HG03520 (cell line): ENCODE data around the gene OLFML3.
"Not testable (repeated sequence)": the region's sequence is repeated elsewhere in the genome, so short reads cannot be mapped to it uniquely, and the experiment has no call there.

Source experiments
- ATAC-seq: cut with Tn5 transposase; IDR thresholded peaks from one replicate; pipeline ENCODE4 v1.9.1; 2021; ENCODE audit warnings: mild to moderate bottlenecking, moderate library complexity; ENCODE audit not compliant: unreplicated experiment

Gene OLFML3

DNA sequence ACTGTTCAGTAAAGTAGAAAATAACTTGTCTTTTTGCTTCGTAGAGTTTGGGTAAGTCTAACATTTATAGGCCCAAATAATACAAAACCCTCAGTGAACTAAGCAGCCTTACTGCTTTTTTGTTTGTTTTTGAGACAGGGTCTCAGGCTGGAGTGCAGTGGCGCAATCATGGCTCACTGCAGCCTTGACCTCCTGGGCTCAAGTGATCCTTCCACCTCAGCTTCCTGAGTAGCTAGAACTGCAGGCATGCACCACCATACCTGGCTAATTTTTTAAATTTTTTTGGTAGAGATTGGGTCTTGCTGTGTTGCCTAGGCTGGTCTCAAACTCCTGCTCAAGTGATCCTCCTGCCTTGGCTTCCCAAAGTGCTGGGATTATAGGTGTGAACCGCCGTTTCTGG is 31.1 kb upstream of the OLFML3 start:
- not testable (repeated sequence) for ATAC-seq

DNA sequence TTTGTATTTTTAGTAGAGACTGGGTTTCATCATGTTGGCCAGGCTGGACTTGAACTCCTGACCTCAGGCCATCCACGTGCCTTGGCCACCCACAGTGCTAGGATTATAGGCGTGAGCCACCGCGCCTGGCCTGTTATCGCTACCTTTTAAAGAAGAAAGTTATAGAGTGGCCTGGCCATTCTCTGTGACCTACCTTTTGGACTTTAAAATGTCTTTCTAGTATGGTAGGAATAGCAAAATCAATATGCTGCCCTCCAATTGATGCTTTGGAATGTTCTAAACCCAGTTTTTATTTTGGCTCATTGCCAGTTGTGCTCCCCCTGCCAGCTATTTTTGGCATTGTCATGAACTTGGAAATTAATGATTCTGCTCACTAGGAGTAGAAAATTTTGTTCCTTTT is 30.3 kb upstream of the OLFML3 start:
- no peak for ATAC-seq

DNA sequence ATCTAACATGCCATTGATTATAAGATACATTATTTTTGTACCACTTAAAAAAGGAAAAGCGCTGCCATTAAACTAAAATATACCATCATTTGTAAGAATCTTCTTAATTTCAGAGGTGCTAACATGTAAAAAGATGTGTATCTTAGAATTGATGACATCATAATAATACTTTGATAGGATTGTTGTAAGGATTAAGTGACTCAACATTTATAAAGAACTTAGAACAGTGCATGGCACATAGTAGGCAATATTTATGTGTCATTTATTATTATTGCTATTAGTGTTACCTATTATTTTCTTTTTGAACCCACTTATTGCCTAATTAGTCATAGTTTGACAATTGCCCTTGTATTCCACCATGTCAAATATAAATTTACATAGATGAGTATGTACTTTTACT is 28.4 kb upstream of the OLFML3 start:
- ATAC-seq, result no peak

DNA sequence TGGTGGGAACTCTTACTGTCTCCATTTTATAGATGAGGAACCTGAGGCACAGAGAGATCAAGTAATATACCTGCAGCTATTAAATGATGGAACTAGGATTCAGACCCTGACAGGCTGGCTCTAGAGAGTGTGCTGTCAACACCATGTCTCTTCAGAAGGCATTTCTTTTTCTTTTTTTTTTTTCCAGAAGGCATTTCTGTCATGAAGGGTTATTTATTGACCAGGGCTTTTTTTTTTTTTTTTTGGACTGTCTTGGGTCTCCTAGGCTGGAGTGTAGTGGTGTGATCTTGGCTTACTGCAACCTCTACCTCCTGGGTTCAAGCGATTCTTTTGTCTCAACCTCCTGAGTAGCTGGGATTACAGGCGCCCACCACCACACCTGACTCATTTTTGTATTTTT is 27.6 kb upstream of the OLFML3 start:
- ATAC-seq, result no peak

DNA sequence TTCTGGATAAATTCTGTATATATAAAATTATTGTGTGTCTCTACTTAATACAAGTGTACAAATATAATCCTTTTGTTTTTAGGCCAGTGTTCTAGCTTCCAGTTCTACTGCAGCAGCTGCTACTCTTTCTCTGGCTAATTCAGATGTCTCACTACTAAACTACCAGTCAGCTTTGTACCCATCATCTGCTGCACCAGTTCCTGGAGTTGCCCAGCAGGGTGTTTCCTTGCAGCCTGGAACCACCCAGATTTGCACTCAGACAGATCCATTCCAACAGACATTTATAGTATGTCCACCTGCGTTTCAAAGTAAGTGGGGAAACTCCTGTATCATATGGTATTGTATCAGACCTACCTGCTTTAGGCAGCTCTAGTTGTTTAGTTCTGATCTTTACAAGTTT is 21.3 kb upstream of the OLFML3 start:
- ATAC-seq, result no peak

DNA sequence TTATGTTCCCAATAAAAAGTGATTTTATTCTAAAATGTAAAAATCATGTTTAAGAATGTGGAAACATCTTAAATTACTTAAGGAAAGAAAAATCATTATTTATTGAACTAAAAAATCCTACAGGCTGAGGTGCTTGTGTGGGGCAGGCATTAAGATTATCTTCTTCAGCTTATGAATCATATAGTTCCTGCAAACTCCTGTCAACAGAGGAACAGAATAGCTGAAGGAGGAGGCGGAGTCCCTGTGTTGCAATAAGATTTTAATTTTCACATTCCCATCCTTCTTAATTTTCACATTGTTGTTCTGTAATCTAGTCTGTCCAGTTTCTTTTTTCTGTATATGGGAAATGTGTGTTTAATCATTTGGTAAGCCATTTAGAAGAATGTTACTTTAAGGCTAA is 20.6 kb upstream of the OLFML3 start:
- ATAC-seq, result no peak

DNA sequence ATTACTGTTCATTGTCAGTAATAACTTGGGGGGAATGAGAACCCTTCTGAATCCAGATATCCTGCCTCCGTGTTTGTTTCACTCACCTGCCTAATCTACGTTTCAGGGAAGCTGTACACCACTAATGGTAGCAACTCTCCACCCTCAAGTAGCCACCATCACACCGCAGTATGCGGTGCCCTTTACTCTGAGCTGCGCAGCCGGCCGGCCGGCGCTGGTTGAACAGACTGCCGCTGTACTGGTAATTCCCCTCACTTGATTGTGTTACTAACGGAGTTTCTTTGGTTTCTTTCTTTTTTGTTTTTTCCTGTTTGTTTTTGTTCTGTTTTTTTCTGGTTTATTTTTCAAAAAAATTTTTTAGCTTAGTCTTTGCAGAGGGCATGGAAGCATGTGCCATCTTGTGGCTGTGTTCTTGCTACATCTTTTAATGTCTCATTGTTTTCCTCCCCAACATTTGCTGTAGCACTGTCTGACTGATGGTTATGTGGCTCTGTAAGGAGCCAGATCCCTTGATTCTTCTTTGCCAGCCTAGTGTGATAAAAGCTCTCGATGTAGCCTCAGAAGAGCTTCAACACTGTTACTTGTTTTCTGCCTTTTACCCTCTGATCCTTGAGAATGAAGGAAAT is 15.9 kb upstream of the OLFML3 start:
- no peak for ATAC-seq

DNA sequence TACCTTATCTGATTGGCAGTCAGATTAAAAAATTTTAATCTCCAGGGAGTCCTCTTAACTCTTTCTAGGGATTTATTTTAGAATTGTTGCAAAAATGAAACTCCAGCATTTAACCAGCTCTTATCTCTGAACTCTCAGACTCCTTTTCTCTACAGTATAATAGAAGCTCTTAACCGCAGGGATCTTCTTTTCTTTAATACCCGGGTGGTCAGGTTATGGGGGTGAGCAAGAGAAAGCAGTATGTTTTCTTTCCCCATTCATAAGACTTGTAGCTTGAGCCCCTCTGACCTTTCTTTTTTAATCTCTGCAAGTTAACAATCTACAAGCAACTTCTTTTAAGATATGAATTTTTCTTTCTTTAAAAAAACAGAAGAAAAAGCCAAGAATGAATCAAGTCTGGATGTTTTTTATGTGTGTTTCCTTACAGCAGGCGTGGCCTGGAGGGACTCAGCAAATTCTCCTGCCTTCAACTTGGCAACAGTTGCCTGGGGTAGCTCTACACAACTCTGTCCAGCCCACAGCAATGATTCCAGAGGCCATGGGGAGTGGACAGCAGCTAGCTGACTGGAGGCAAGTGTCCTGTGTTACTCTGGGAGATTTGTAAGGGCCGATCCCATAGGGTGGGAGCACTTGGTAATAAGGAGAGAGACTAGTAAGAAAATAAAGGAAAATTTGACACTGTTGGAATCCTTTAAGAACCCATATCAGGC is 13.4 kb upstream of the OLFML3 start:
- no peak for ATAC-seq

DNA sequence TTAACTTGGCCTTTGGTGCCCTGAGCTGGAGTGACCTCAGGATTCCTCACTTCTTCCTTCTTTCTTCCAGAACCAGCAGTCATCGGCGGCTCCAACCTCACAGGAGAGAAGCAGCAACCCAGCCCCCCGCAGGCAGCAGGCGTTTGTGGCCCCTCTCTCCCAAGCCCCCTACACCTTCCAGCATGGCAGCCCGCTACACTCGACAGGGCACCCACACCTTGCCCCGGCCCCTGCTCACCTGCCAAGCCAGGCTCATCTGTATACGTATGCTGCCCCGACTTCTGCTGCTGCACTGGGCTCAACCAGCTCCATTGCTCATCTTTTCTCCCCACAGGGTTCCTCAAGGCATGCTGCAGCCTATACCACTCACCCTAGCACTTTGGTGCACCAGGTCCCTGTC is 6.3 kb upstream of the OLFML3 start:
- ATAC-seq, result no peak

DNA sequence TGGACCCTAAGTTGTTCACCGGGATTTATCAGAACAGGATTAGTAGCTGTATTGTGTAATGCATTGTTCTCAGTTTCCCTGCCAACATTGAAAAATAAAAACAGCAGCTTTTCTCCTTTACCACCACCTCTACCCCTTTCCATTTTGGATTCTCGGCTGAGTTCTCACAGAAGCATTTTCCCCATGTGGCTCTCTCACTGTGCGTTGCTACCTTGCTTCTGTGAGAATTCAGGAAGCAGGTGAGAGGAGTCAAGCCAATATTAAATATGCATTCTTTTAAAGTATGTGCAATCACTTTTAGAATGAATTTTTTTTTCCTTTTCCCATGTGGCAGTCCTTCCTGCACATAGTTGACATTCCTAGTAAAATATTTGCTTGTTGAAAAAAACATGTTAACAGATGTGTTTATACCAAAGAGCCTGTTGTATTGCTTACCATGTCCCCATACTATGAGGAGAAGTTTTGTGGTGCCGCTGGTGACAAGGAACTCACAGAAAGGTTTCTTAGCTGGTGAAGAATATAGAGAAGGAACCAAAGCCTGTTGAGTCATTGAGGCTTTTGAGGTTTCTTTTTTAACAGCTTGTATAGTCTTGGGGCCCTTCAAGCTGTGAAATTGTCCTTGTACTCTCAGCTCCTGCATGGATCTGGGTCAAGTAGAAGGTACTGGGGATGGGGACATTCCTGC is 3.9 kb upstream of the OLFML3 start:
- no peak for ATAC-seq

DNA sequence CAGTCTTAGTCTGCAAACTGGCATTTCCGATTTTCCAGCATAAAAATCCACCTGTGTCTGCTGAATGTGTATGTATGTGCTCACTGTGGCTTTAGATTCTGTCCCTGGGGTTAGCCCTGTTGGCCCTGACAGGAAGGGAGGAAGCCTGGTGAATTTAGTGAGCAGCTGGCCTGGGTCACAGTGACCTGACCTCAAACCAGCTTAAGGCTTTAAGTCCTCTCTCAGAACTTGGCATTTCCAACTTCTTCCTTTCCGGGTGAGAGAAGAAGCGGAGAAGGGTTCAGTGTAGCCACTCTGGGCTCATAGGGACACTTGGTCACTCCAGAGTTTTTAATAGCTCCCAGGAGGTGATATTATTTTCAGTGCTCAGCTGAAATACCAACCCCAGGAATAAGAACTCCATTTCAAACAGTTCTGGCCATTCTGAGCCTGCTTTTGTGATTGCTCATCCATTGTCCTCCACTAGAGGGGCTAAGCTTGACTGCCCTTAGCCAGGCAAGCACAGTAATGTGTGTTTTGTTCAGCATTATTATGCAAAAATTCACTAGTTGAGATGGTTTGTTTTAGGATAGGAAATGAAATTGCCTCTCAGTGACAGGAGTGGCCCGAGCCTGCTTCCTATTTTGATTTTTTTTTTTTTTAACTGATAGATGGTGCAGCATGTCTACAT is 2.5 kb upstream of the OLFML3 start:
- no peak for ATAC-seq

DNA sequence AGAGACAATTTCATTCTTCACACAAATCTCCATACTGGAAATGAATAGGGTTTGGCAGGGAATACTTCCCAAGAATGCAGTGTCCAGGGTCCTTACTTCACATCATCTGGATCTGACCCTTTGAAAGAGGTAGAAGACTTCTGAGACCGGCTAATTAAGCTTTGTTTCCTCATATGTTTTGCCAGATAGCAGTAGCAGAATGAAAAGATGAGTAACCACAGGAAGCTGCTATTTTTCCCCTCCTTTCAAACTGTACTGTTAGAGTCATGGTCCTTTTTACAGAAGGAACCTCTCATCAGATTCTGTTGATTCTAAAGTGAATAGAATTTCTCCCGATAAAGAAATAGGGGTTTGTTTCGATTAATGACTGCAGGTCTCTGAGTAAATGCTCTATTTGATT is 1.4 kb upstream of the OLFML3 start:
- no peak for ATAC-seq

DNA sequence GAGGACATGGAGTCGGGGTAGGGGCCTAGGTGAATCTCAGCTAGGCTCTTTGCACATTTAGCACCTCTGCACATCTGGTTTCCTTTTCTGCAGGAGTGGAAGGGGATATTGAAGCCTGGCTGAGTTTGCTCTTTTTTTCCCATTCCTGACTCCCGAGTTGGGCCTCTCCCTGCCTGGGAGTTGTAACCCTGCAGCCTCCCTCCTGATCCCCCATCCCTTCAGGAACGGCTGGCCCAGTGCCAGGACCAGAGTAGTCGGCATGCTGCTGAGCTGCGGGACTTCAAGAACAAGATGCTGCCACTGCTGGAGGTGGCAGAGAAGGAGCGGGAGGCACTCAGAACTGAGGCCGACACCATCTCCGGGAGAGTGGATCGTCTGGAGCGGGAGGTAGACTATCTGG is 836 bp downstream of the OLFML3 start:
- no peak for ATAC-seq

DNA sequence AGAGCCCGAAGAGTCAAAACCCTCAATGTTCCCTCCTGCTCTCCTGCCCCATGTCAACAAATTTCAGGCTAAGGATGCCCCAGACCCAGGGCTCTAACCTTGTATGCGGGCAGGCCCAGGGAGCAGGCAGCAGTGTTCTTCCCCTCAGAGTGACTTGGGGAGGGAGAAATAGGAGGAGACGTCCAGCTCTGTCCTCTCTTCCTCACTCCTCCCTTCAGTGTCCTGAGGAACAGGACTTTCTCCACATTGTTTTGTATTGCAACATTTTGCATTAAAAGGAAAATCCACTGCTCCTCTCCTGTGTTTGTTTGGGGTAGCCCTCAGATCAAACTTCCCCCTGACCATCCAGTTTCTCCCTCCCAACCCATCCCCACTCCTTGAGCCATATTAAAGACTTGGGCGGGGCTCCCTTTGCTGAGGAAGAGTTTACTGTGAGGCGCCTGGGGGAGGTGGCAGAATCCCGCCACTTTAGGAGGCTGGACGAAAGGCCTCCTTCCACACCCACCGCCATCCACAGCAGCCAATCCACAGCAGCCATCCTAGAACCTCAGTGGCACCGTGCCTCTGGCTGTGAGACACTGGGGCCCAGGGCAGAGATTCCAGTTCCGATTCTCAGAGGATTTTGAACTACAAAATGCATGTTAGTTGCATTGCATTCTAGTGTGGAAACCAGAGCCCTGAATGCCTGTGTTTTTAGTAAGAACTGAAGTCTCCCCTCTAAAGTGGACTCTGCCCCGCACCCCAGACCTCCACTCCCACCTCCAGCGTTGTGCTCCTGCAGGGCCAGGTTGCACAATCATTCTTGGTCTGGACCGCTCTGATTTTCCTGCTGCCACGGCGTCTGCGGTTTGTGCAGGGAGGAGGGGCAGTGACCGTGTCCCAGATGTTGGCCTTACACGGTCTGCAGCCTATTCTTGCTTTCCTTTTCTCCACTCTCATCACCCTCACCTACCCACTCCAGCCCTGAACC is 3.0 kb downstream of the OLFML3 start:
- ATAC-seq, result no peak

DNA sequence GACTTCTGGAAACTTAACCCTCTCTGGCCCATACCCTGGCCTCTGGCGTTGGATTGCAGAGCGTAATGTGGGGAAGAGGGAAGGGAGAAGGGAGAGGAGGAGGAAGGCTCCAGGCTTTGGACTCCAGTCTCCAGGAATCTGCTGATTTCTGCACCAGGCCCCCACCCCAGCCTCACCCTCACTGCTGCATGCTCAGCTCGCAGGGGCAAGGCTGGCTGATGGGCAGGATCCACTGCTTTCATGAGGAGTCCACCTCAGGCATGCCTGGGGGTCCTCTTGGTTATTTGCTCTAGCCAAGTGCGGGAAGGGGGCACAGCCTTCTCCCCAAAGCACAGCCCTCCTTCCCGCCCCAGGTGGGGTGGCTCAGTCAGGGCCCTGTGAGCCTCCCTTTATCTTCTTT is 3.7 kb downstream of the OLFML3 start:
- ATAC-seq, result no peak

DNA sequence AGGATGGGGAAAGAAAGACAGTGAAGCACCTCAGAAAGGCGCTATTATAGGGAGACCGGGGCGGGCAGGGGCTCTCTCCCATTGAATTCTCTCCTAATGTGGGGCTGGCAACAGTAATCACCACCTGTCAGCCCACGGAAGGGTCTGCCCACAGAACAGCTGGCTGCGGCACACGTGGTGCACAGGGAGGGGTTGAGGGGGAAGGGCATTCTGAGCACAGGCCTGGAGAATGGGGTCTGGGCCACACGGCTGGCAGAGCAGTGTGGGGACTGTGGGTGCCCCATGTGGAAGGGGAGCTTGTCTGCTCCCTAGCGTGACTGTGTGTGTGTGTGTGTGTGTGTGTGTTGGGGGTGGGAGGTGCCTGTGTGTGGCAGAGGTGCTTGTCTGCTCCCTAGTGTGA is 4.1 kb downstream of the OLFML3 start:
- ATAC-seq, result no peak

DNA sequence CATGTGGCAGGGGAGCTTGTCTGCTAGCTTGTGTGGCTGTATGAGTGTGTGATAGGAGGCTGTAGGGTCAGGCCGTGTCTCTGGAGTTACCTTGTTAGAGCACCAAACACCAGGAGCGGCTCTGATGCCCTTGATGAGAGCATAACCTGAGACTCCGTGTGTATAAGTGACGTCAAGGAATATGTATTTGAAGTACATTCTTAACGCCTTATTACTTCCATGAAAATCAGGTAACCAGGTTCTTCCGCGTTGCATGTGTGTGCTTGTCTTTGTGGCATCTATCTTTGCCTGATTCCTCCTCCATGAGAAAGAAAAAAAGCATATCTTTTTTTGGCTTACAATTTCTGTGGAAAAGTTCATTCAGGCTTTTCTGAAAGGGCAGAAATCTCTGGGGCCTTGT is 4.6 kb downstream of the OLFML3 start:
- ATAC-seq, result no peak

DNA sequence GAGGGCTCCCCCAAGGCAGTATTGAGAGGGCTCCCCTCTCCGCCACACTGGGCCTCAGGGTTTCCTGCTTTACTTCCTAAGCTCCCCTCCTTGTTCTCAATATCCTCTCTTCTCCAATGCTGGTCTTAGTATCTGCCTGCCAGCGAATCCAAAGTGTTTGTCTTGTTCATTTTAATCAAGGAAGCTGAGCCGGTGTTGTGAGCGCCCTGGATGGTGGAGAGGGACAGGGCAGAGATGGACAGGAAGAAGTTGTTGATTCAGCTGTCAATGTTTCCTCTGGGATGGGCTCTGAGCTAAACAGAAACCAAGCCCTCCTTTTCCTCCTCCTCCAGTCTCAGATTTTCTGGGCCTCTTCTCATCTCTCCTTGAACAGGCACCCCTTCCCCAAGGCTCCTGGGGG is 5.4 kb downstream of the OLFML3 start:
- ATAC-seq, result no peak

DNA sequence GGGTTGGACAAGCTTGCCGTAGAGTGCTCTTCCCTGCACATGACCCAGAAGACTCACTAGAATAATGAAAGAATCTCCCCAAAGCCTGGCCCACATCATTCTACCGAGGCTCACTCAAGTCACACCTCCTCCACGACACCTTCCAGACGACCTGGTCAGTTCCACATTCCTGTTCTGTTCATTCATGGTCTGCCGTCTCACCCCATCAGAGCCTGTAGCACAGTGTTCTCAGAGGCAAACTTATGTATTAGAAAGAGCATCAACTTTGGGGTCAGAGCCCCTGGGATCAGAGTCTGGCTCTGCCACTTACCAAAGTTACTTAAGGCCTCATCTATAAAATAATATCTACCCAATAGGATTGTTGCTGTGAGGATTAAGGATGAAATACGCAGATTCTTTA is 7.5 kb downstream of the OLFML3 start:
- ATAC-seq, result no peak

DNA sequence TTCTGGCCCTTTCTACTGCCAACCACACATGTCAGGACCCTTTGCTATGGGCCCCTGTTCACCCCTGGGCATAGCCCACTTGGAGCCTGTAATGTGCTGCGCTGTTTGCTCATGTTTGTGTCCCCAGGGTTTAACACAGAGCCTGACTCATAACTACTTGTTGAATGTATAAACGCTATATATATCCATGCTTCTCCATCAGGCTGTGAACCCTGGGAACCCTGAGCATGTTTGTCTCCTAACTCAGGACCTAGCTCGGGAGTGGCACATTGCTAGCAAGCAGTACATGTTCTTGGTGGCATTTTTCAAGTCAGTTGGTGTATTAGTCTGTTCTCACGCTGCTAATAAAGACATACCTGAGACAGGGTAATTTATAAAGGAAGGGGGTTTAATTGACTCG is 8.0 kb downstream of the OLFML3 start:
- ATAC-seq, result no peak

DNA sequence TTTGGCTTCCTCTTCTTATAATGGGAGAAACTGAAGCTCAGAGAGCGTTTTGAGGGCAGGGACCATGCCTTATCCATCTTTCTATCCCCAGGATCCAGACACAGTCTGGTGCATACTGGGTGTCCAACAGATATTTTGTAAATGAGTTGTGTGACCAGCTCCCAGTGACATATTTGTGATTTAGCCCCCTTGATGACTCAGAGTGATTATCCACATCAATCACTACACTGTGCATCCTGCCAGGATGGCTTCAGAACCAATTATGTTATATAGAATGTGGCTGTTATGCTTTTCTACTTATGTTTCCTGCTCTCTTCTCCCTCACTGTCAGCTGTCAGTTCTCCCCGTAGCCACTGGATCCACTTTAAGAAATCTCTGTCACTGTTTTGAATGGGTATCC is 11.3 kb downstream of the OLFML3 start:
- ATAC-seq, result no peak
